GM18499 (cell line): ENCODE data around the gene ACACA.

ENCODE experiments used
- ATAC-seq: cut with Tn5 transposase; IDR thresholded peaks from one replicate; pipeline ENCODE4 v1.9.1; 2021; ENCODE audit warnings: moderate number of reproducible peaks; ENCODE audit not compliant: insufficient read depth, unreplicated experiment

The ACACA gene

GRCh38 chr17:37299257-37299980 lies 107.2 kb downstream of the ACACA start:
- ATAC-seq: no peak

DNA sequence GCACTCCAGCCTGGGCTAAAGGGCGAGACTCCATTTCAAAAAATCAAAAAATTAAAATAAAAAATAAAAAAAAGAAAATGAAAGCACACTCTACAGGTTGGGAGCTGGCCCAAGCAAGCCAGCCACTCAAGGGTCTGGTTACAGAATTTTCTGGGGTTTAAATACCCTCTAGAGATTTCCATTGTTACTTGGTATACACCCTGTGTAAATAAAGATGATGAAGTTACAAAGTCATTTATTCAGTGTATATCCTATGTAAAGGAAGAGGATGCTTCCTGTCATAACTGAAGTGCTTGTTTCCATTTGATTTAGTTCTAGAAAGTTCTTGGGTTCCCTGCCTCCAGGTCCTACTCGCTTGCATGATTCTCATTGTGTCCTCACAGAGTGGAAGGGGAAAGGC lies 110.7 kb downstream of the ACACA start:
- ATAC-seq: no peak

GRCh38 chr17:37294888-37295287 lies 111.7 kb downstream of the ACACA start:
- no peak for ATAC-seq

- ATAC-seq: no peak
These were observed 112.9 kb downstream of the ACACA start for GRCh38 chr17:37293770-37294169.

DNA sequence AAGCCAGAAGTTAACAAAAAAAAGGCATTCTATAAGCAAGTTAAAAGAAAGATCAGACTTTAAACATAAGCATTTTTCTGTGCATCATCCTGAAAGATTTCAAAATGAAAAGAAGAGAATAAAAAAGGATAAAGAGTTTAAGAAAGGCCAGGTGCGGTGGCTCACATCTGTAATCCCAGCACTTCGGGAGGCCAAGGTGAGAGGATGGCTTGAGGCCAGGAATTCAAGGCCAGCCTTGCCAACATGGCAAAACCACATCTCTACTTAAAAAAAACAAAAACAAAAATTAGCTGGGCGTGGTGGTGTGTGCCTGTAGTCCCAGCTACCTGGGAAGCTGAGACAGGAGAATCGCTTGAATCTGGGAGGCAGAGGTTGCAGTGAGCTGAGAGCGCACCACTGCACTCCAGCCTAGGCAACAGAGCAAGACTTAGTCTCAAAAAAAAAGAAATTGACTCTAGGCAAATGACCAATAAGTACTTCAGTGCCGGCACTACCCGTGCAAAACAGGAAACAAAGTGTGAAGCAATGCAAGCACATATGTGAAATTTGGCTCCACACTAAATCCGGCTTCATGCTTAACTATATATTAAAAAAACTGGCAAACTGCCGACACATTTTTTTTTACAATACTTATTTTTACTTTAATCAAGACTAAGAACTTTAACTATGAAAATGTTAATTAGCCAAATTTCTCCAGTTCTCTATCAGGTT lies 114.1 kb downstream of the ACACA start:
- ATAC-seq: no peak

- no peak for ATAC-seq
These were observed 115.3 kb downstream of the ACACA start for GRCh38 chr17:37291351-37291750.

DNA sequence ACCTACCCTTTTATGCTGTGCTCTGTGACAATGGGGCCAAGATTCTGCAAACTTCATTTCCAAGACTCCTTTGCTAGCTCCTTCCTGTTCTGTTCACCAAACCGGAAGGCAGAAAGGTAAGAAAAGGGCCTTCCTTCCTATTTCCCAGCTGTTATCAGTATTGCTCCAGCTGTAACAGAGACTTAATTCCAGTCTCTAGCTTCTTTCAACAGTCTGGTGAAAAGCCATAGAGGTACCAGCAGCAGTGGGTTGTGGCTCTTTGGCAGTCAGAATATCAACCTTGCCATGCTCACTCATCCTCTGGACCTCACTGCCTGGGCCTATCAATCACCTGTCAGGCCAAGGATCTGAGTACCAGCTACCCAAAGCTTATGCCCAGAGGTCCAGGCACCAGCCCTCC lies 120.2 kb downstream of the ACACA start:
- ATAC-seq: no peak

- no peak for ATAC-seq
These were observed 122.4 kb downstream of the ACACA start for GRCh38 chr17:37284191-37284590.

DNA sequence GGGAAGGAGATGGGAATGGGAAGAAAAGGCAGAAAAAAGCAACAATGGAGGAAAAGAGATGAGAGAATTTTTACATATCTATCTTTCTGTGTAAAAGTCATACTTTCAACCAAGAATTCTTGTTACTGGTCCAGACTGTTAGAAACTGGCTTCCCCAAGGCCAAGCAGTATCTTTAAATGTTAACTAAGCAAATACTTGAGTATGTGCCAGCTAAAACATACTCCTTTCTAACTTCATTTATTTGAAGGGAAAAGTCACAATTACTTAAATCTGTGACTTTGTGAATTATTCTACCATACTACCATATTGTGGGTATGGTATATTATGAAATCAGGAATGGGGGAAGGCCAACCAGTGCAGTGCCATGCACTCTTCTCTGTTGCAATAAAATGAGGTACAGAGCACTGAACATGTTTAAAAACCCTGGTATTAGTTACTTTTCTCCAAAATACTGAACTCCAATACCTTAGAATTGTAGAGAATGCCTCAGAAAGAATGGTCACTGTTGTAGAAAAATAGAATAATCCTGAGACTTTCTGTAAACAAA lies 123.1 kb downstream of the ACACA start:
- ATAC-seq: no peak

DNA sequence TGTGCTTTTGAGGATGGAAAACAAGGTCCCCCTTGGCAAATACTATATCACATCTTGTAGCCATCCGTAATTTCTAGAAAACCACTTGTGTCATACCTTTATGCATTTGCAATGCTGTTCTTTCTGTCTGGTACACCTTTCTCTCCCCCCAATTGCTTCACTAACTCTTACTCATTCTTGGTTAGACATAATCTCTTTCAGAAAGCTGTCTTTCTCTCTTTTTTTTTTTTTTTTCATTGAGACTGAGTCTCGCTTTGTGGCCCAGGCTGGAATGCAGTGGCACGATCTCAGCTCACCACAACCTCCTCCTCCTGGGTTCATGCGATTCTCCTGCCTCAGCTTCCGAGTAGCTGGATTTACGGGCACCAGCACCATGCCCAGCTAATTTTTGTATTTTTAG lies 125.8 kb downstream of the ACACA start:
- ATAC-seq: no peak

GRCh38 chr17:37278247-37278894 lies 128.3 kb downstream of the ACACA start:
- no peak for ATAC-seq

- ATAC-seq: no peak
These were observed 130.2 kb downstream of the ACACA start for GRCh38 chr17:37276475-37276874.

DNA sequence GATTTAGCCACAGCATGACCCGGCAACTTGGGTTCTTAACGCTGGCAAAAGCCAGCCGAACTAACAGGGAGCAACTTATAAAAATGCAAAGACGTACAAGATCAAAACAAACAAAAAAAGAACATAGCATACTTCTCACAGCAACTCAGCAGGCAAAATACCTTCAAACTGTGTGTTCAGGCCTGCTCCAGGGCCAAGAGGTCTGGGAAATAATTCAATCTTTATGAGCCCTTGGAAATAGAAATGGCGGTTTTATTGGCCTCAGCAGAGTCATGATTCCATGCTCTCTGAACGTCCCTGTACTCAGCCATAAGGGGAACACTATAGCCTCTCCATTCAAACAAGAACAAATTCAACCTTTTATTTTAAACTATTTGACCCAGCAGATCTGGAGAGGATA lies 132.2 kb downstream of the ACACA start:
- no peak for ATAC-seq

- ATAC-seq: no peak
These were observed 133.1 kb downstream of the ACACA start for GRCh38 chr17:37273409-37274051.

DNA sequence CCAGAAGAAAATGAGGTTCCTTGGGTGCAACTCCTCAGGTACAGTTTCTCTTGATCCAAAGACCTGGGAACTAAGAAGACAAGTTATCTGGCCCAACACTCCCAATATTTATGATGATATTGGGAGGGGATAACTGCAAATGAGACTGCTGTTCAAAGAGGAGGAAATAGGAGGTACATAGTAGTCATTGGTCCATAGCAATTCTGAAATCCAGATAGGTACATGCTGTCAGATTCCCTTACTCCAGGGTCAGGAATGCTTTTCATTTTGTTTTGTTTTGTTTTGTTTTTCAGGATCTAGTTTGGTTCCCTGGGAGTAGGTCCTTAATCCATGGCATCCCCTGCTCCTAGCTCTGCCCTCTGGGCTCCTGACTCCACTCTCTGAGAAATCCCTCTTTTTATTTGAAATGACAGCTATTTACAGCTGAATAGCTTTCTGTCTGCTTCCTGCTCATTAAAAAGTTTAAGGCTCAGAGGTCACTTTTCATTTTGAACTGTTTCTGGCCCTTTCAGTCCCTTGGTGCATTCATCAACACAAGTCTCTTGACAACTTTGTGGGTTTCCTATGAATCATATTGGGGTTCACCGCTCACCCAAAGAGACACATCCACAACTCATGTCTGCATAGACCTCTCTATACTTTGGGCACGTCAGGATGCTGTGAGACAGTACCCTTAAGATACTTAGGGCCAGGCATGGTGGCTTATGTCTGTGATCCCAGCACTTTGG lies 141.0 kb downstream of the ACACA start:
- no peak for ATAC-seq

DNA sequence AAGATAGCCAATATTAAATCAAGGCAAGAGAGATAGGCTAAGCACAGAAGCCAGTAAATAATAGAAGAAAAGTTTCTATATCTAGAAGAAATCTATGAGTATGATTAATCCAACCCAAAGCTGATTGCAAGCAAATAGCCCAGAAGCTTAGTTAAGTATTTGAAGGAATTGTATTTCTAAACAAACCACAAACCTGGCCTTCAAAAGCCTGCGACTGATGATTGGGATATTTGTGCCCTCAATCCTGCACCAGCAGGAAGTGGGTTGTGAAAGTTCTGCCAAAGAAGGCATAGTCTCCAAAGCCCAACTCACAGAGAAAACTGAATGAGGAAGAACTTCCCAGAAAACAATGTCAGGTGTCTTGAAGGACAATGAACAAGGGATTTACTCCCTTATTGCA lies 145.3 kb downstream of the ACACA start:
- no peak for ATAC-seq

DNA sequence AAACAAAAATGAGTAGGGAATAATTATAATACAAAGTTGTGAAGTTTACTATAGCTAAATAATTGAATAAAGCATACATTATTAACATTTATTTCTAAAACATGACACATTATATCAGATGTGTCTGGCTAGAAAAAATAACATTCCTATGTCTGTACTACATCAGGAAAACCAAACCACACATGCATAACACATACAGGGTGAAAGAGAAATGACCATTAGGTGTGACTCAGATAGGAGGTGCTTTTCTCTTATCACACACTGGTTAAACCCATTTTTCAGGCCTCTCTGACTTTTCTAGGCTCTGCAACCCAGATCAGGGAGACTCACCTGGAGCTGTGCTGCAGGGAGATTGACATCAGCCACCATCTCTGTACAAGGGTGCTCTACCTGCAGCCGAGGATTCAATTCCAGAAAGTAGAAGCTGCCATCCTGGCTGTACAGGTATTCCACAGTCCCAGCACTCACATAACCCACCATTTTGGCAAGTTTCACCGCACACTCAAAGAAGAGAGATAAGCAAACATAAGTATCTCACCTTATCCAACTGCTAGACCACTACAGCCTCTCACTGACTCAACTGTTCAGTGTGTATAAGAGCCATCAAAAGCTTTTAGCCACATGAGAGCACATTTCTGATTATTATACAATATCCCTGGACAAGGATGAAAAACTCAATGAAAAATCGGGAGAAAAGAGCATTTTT lies 147.5 kb downstream of the ACACA start:
- ATAC-seq: no peak

- ATAC-seq: no peak
These were observed 150.0 kb downstream of the ACACA start for GRCh38 chr17:37256627-37257026.

- no peak for ATAC-seq
These were observed 151.2 kb downstream of the ACACA start for GRCh38 chr17:37255432-37255831.

GRCh38 chr17:37247825-37248224 lies 158.8 kb downstream of the ACACA start:
- ATAC-seq: no peak
